ENCODE results near the gene CNFN. TPM values are rescaled to one million over a fixed set of nuclear protein-coding genes. Genes with fewer than 3 reads are reported as not detected.

Gene CNFN, protein sequence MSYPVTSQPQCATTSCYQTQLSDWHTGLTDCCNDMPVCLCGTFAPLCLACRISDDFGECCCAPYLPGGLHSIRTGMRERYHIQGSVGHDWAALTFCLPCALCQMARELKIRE
- not detected in 2 replicates for total RNA-seq

DNA sequence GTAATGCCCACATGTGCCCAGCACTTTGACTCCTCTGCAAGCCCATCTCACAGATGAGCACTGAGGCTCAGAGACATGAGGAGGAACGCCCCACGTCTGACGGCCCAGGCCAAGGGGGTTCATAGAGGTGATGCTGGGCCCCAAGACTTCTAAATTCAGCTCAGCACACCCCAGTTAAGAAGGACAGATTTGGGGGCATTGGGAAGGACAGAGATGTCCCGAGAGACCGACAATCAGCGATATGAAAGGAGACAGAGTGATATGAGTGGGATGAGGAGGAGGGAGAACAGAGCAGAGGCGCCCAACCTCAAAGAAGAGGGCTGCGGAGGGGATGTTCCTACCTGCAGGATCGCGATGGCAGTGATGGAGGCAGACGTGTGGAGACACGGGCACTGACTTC is at the start of gene CNFN:
Gene CNFN, minus strand, starts transcription at position 399 of the 400 bp plus-strand sequence. CDS start 1,260 bp downstream, outside the sequence.
- DNase-seq: no peak

DNA sequence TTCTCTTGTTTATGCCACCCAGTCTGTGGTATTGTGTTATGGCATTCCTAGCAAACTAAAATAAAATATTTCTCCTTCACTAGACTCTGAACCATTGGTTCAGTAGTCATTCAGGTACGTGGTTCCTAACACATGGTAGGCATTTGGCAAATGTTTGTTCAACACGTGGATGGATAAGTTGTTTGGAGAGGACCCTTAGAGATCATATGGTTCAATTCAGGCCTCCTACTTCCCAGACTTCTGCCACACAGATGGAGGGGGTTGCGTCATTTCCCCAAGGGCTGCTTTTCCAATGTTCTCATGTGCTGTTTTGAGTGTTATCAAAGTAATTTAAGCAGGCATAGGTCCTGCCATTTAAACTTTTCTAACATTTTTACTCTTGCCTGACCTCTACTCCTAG is 45.9 kb upstream of the CNFN start:
- no peak for DNase-seq

DNA sequence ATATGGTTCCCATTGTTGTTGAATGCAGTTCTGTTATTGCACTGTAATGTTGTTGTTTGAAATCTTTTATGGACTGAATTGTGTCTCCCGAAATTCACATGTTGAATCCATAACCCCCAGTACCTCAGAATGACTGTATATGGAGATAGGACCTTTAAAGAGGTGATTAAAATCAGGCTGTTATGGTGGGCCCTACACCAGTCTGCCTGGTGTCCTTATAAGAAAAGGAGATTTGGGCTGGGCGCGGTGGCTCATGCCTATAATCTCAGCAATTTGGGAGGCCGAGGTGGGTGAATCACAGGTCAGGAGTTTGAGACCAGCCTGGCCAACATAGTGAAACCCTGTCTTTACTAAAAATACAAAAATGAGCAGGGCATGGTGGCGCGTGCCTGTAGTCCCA is 45.2 kb upstream of the CNFN start:
- DNase-seq: no peak

DNA sequence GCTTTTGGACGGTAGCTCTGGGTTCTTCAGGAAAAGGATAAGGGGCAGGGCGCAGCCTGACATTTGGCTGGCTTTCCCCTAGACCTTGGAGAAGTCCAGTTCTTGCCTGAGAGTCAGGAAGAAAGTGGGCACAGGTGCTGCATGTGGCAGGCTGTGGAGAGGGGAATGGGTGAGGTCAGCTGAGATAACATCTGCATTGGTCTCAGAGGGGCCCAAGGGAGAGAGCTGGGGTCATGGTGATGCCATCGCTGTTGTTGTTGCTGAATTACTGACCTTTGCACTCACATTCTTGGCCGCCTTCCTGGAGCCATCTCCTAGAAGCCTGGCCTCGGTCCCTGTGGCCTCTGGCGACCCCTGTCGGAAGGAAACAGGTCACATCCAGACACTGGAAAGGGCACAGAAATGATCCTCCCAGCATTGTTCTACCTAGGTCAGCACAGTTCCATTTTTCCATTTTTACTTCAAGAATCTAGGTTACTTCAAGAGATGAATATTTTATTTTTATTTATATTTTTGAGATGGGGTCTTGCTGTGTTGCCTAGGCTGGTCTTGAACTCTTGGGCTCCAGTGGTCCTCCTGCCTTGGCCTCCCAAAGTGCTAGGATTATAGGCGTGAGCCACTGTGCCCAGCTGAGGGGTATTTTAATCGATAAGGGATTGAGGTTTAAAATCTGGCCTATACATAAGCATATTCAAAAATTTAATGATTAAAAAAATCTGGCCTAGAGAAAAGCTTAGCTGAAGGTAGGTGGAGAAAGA is 43.6 kb upstream of the CNFN start:
- peak; percentile 88 for DNase-seq

DNA sequence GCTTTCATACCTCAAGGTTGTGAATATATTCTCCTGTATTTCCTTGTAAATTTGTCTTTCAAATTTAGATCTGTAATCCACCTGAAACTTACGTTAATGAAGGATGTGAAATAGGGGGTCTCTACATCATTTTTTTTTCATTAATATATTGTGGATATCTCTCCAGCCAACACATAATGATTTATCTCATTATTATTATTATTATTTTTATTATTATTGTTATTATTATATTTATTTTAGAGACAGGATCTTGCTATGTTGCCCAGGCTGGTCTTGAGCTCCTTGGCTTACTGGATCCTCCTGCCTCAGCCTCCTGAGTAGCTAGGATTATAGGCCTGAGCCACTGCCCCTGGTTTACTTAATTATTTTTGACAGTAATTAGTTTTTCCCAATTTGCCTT is 41.4 kb upstream of the CNFN start:
- no peak for DNase-seq

DNA sequence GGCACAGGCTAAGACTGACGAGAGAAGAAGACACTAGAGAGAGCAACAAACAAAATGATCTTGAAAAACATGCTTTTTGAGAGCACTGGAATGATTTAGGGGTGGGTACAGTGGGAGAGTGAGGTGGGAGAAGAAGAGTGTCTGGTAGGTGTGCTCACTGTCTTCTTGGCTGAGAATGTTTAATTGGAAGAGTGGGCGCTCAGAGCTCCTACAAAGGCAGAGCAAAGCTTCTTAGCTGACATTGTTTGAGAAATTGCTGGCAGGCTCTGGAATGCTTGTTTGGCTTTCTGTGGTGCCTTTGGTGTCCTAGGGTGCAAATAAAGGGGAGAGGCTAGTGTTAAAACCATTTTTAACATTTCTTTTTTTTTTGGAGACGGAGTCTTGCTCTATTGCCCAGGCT is 38.6 kb upstream of the CNFN start:
- DNase-seq: no peak

DNA sequence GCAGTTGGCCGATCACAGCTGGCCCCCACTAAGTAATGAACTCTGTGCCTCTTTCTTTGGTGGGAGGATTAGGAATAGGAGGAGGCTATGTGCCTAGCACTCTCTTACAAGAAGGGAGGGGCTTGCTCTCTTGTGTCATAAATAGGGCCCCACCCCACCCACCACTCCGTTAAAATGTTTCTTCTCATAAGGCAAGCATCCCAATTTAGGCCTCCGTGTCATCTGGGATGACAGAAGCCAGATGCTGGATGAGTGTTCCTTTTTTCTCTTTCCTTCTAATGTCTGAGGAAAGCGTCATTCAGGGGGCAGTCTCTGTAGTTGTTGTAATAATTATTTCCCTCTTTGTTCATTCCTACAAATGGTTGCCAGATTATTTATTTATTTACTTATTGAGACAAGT is 37.2 kb upstream of the CNFN start, which contains the start of gene LIPE:
Gene LIPE, minus strand, starts transcription at position 76 of the 400 bp plus-strand sequence. CDS start 239 bp downstream, outside the sequence.
- DNase-seq: no peak

DNA sequence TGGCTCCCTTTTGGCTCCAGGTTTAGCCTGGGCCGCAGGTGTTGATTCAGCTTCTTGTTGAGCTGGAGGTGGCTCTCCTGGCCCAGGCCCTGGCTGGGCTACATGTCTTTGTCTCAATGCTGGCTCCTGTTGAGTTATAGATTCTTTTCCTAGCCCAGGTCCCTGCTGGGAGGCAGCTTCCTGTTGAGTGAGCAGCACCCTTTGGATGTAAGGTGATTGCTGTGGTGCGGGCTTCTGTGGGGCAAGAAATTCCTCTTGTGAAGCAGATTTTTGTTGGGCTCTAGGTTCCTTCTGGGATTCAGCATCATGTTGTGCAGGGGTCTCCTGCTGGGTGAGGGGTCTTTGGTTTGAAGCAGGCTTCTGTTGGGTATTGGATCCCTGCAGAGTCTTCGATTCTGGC is 36.5 kb upstream of the CNFN start:
- DNase-seq: no peak

DNA sequence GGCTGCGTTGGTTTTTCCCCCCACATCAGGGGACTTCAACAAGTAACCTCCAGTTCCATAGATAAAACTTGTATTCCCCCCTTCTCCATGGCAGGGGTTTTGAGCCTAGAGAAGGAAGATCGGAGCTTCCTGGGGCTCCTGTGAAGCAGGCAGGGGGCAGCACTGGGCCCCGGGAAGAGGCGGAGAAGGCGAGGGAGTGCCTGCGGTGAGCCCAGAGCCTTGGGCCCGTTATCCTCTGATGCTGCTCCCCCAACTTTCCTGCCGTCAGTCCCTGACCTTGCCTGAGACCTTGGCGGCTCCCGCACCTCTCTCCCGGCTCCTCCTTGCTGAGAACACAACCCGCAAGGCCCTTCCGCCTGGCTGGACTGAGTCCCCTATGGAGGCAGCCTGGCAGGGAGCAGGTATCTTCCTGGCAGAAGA is 34.6 kb upstream of the CNFN start:
- DNase-seq: no peak

DNA sequence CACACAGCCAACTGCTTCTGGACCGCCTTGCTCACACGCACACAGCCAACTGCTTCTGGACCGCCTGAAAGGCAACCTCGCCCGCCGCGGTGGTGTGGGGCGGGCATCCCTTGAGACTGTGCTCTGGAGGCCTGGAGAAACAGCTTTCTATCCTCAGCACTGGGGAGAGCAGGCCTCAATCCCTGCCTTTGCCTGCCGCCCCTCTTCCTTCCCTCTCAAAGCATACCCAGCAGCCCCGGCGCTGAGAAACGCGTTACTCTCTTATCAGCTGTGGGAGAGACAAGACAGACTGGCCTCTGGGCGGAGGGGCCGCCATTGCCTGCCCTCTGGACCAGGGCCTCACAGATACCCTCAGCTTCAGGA is 34.2 kb upstream of the CNFN start:
- DNase-seq: no peak

DNA sequence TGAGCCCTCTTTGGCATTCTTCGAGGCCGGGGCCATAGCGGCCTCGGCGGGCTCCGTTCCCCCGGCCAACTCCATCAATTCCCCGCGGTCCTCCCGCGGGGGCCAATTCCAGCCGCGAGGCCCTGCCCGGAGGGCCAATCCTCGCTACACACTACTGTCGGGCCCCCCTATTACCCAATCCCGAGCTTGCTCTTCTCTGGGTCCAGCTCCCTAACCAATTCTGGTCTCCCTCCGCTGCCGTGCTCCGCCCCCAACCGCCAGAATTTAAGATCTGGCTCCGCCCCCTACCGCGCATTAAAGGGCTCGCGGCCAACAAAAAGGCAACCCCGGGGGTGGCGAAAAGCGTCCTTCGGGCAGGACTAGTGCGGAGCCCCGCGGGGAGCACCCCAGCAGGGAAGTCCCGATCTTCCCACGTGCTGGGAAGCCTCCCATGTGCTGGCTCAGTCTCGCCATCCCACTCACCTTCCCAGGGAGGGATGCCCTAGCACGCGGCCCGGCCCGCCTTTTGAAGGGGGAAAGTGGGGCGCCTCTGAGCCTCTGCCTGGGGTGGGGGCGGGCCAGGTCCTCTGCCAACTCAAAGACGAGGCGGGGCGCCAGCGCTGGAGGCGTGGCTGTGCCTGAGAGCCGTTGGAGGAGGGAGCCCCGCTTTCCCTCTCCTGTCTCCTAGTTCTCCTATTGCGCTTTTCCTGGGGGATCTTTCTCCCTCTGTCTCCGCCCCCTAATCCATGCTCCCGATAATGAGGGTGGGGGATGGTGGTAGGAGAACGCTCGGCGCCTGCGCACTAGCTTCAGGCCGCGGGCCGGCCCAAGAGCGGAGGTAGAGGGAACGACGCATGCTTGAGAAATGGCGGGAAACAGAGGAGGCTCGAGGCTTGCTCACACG is 33.6 kb upstream of the CNFN start:
- DNase-seq: peak; percentile 94

DNA sequence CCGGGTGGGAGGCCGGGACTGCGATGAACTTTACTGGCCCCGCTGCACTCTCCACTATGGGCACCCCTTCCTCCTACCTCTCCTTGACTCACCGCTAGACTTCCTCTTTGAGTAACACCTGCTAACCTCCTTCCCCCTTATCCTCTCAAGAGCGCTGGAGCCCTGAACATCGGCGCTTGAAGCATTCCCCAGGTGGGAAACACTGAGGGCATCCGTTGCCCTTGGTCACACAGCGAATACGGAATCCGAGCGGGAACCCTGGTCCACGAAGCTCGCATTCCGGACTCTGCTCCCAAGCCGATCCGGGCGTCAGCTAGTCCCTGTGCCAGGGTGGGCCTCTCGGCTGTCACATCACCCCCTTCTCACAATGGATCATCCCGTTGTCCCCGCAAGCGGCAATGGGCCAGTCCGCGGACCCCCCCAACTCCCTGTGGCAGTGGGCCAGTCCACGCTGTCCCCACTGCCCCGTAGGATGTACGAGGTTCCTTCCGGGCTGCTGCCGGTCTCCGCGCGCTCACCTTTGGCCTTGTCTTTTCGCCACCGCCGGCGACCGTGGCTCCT is 32.9 kb upstream of the CNFN start:
- DNase-seq: peak; percentile 50

DNA sequence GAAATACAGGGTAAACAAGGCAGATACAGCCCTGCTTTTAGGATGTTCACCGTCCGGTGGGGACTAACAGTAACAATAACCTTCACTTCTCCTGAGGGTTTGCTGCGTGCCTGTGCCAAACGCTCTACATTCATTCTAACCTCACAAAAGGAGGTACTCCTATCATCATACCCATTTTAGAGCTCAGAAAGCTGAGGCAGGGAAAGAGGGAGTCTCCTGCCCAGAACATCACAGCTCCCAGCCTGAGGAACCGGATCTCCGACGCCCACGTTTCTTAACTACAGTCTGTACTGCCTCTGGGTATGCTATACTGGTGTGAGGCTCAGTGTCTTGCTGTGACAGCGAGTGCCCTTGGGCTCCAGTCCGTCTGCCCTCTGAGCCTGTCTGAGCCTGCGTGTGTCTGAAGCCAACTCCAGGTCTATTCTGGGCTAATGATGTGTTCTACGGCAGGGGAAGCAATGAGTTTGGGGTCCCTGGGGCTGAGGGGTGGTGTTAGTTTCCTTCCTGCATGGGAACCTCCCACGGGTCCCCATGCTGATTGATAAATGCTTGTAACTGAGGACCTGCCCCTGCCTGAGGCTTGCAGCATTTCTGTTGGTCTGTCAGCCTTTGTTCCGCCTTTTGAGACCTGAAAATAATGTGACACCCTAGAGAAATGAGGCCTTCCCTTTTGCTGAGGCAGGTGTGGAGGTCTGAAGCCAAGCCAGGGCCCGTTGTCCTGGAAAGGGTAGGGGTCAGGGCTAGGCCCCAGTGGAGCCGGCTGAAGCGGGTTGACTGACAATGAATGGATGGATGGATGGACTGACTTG is 32.2 kb upstream of the CNFN start:
- DNase-seq: no peak

DNA sequence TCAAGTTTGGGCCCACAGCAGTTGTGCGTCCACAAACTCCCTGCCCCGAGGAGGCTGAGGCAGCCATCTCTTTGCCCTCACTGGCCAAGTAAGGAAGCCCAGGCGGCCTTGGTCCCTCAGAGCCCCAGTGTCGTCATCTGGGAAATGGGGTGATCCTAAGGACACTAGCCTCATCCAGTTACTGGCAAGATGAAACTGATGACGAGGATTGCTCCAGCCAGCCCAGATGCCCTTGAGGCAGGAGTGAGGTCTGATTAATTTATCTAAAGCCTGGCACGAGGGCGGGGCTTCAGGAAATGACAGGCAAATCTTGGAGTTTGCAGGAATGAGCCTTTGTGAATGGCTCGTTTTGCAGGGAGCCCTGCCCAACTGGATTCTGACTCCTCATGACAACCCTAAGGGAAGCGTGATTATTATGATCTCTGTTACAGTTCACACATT is 31.5 kb upstream of the CNFN start:
- DNase-seq: peak; percentile 64

DNA sequence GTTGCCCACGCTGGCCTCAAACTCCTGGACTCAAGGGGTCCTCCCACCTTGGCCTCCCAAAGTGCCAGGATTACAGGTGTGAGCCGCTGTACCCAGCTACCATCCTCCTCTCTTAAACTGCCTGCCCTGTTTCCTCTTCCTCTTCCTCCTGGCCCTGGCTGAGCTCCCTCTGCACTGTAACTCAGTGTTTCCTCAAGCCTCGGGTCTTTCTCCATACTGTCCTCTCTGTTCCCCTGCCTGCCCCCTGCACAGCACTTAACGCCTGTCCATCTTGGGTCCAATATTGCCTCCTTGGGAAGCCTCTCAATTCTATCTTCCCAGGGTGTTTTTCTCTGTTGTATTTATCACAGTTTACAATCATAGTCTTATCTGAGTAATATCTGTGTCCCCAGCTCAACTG is 31.0 kb upstream of the CNFN start:
- no peak for DNase-seq

DNA sequence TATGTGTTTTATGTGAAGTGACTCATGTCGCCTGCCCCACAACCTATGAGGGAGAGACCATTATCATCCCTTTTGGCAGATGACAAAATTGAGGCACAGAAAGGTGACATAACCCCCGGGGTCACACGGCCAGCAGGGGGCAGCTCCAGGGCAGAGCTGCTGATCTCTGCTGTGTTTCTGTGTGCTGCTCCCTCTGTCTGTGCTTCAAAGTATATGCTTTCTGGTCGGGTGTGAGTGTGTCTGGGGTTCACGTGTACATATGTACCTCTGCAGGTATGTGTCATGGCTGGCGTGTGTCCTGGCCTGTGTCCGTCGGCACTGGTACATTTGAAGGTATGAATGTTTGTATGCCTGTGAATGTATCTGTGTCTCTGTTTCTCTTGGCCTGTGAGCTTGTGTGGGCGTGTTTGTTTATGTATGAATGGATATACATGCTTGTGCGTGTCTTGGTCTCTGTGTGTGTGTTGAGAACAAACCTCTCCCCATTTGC is 30.0 kb upstream of the CNFN start:
- DNase-seq: peak; percentile 75

DNA sequence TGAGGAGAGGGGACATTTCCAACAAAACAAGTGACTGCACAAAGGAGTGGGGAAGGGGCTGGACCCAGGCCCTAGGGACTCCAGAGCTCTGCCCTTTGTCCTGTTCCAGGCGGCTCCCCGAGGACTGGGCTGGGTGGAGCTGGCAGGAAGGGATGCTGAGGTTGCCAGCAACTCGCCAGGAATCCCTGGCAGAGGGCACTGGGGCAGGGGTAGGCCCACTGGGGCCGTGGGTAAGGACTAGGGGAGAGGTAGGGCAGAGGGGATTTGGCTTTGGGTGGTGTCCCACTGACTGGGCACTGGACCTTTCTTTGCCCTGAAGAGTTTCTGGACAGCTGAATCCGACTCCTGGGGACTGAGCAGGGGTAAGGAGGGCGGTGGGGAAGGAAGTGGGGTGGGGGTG is 29.2 kb upstream of the CNFN start:
- no peak for DNase-seq

DNA sequence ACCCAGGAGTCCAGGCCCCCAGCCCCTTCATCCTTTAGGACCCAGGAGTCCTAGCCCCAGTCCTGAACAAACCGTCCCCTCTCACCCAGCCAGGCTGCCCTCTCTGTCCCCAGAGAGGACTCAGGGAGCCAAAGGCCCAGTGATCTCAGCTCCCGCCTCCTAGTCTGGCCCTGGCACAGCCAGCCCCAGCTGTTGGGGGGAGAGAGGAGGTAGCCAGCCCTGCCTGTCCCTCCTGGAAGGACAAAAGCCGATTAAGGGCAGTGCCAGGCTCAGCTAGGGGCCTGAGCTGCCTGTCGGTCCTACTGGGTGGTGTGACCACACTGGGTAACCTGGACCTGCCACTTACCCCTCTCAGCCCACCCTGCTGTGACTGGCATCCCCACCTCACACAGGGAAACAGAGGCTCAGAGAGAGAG is 22.6 kb upstream of the CNFN start:
- no peak for DNase-seq

DNA sequence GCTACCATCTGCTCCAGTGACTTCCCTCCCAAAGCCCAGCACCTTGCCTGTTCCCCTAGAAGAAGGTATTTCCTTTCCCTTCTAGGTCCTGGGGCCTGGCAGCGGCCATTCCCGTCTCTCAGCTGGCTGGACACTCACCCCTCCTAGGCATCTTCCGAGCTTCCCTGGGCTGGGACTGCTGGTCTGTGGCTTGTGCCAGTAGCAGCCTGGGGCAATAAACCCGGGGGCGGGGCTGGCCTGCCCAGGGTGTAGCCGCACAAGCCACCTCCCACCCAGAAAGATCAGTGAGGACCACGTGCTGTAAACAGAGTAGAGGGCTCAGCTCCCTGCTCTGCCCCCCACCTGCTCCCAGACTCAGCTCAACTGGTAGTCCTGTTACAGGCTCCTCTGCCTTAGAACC is 22.1 kb upstream of the CNFN start:
- no peak for DNase-seq

DNA sequence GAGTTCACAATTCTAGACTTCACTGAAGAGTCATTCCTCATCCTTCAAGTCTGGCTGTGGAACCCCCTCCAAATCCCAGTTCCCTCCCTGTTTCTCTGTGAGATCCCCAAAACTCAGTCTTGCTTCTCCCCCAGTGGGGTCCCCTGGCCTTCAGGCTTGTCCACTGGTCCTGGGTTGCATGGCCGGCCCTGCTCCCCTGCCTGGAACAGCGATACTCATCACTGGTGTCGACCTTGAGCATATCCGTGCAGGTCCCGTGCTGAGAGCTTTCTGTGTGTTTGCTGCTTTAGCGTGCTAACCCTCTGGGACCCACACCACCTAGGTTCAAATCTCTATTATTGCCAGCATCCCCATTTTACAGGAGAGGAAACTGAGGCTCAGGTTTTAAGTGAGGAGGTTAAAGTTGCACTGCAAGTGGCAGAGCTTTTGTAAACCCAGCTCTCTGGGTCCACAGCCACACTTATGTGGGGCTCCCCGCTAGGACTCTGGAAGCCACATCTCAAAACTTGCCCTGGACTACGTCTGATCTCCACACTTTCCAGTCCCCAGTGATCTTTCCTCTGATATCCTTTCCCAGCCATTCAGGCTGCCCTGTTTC is 21.6 kb upstream of the CNFN start:
- no peak for DNase-seq

DNA sequence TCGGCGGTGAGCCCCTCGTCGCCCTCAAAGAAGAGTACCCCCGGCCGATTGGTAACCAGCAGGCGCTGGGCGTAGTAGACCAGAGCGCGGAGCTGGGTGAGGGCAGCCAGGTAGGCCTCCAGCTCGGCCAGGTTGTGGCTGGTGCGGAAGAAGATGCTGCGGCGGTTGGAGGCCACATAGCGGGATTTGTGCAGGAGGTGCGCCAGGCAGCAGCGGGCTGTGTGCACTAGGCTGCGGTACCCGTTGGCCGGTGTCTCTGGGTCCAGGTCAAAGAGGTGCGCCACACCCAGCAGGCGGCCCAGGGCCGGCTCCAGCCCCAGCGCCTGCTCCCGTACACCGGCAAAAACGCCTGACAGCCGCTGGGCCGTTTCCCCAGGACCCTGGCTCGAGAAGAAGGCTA is 20.3 kb upstream of the CNFN start:
- DNase-seq: no peak

DNA sequence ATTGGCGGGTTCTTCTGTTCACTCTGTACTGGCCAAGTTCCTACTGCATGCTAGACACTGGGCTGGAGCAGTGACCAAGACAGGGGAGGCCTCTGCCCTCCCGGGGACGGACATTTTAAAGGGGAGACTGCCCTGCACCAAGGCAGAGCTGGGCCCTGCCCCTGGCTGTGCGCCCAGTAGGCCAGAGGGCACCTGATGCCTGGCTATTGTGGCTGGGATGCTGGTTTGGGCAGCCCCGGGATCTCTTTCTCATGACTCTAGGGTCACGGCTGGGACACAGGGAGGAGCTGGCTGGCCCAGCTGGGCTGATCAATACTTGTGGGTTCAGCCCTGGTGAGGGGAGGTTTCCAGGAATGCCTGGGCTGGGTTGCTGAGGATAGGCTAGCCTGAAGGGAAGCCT is 19.4 kb upstream of the CNFN start:
- peak; percentile 17 for DNase-seq
